ENCODE data around the gene B4GALT6. TPM values are rescaled to one million over a fixed set of nuclear protein-coding genes. Genes with fewer than 3 reads are reported as not detected.

Gene B4GALT6
- total and polyA plus RNA-seq, 2 of the 13 experiments (the other 11 are each of a cell fraction or from before 2014, with no cell fraction given) = 1.9 to 3.3 TPM

GRCh38 chr18:31579375-31579774, 105.0 kb downstream of the B4GALT6 start:
- DNase-seq (ENCODE audit: low spot score) = no peak
- Histone ChIP-seq H3K9me3 (ENCODE audit: low read length) (no peaks in the 10 kb centered on the region), H4K20me1 (ENCODE audit: insufficient read depth, low read length) (no peaks in the 10 kb centered on the region), H3K4me2 (ENCODE audit: low read depth, low read length) (no peak overlapping the region), H3K79me2 (ENCODE audit: insufficient read depth, low read length) (no peaks in the 10 kb centered on the region), H3K27ac (ENCODE audit: extremely low read length, insufficient read depth, low read length) (no peak overlapping the region), H3K9ac (ENCODE audit: insufficient read depth, low read depth, low read length) (no peak overlapping the region), H3K27me3 (ENCODE audit: control insufficient read depth in 1 of 2, insufficient read depth in 2 of 2, low read length in 2 of 2) (no peaks in the 10 kb centered on the region), H2AFZ (ENCODE audit: low read length) (no peak overlapping the region), H3K4me1 (ENCODE audit: insufficient read depth, low read length) (peaks cover 75% of the 10 kb centered on the region), H3K36me3 (replicated peaks in 1 of 2; ENCODE audit: control insufficient read depth in 1 of 2, insufficient read depth in 2 of 2, low read length in 2 of 2) (no peaks in the 10 kb centered on the region), H3K4me3 (replicated peaks in 1 of 3; ENCODE audit: insufficient read depth in 1 of 3, low read depth in 2 of 3, low read length in 3 of 3) (no peak overlapping the region)
- no peak for TF ChIP-seq CEBPG (CRISPR knock-in tag; IDR thresholded peaks at IDR 0.05)
- TF ChIP-seq BCL6 (CRISPR knock-in tag; IDR thresholded peaks at IDR 0.05) = no peak
- TF ChIP-seq ZNF768 (CRISPR knock-in tag; IDR thresholded peaks at IDR 0.05) = no peak
- no peak for TF ChIP-seq ZSCAN12 (CRISPR knock-in tag; IDR thresholded peaks at IDR 0.05)
- no peak for TF ChIP-seq ZNF597 (CRISPR knock-in tag; IDR thresholded peaks at IDR 0.05)
- no peak for TF ChIP-seq ZBTB25 (CRISPR knock-in tag; IDR thresholded peaks at IDR 0.05)
- TF ChIP-seq TAF15 (IDR thresholded peaks at IDR 0.05; ENCODE audit: low read depth, low read length, poor library complexity, severe bottlenecking) = no peak
- TF ChIP-seq JUN (CRISPR knock-in tag; IDR thresholded peaks at IDR 0.05) = no peak
- no peak for TF ChIP-seq EZH2 (conservative IDR thresholded peaks at IDR 0.05; ENCODE audit: low read depth, low read length)
- no peak for TF ChIP-seq CREM (IDR thresholded peaks at IDR 0.05)
- TF ChIP-seq CREM (CRISPR knock-in tag; IDR thresholded peaks at IDR 0.05) = no peak
- no peak for TF ChIP-seq NFE2L1 (CRISPR knock-in tag; IDR thresholded peaks at IDR 0.05; ENCODE audit: borderline replicate concordance)
- no peak for TF ChIP-seq PHF21A (CRISPR knock-in tag; IDR thresholded peaks at IDR 0.05)
- TF ChIP-seq GABPB1 (CRISPR knock-in tag; IDR thresholded peaks at IDR 0.05) = no peak
- TF ChIP-seq REPIN1 (CRISPR knock-in tag; IDR thresholded peaks at IDR 0.05; ENCODE audit: borderline replicate concordance, low read depth) = no peak
- no peak for TF ChIP-seq CENPX (CRISPR knock-in tag; IDR thresholded peaks at IDR 0.05)
- TF ChIP-seq SMARCC2 (IDR thresholded peaks at IDR 0.05) = no peak
- no peak for TF ChIP-seq TERF1 (CRISPR knock-in tag; IDR thresholded peaks at IDR 0.05)
- no peak for TF ChIP-seq TMF1 (CRISPR knock-in tag; IDR thresholded peaks at IDR 0.05; ENCODE audit: low read depth)
- ChIA-PET POLR2A (interaction anchor here (1.2 kb wide), 1 partner anchor 8 kb away, joined by 3 read pairs; no protein-coding TSS in a partner anchor), CTCF (ENCODE audit: low intra/inter-chr PET ratio, low total read pairs) (no interaction called here)
- no peak for FAIRE-seq
- BruUV-seq (replicated peaks) = no TSS peak
- in situ Hi-C loops (cut with HindIII; ENCODE audit: extremely low pct_ligation_motif_present, low pct_unique_long_range_greater_than_20kb) (no loop called here), intact Hi-C loops (cut with micrococcal nuclease; ENCODE audit: unreplicated experiment) (no loop called here)
- WGBS (ENCODE audit: low lambda C conversion rate) = 99% methylated on average over 2 of the region's 2 CpGs
- ATAC-seq = no peak

Measured in HepG2 (cell line).